Measurements from ENCODE around the gene RNF41.

RNF41 gene

GRCh38 chr12:56152756-56153677 lies 68.7 kb downstream of the RNF41 start:
- DNase-seq (ENCODE audit: low spot score) = no peak

All from germinal center (tissue), 1 donor.